Measurements from ENCODE around the gene MRPS33. TPM values are rescaled to one million over a fixed set of nuclear protein-coding genes. Genes with fewer than 3 reads are reported as not detected.
A peak's percentile ranks its signal among the peaks of the same experiment; 100 is the strongest.

Gene MRPS33
- total and polyA plus RNA-seq, 2 of the 13 experiments (the other 11 are each of a cell fraction or from before 2014, with no cell fraction given): 50.9 to 91.0 TPM

DNA sequence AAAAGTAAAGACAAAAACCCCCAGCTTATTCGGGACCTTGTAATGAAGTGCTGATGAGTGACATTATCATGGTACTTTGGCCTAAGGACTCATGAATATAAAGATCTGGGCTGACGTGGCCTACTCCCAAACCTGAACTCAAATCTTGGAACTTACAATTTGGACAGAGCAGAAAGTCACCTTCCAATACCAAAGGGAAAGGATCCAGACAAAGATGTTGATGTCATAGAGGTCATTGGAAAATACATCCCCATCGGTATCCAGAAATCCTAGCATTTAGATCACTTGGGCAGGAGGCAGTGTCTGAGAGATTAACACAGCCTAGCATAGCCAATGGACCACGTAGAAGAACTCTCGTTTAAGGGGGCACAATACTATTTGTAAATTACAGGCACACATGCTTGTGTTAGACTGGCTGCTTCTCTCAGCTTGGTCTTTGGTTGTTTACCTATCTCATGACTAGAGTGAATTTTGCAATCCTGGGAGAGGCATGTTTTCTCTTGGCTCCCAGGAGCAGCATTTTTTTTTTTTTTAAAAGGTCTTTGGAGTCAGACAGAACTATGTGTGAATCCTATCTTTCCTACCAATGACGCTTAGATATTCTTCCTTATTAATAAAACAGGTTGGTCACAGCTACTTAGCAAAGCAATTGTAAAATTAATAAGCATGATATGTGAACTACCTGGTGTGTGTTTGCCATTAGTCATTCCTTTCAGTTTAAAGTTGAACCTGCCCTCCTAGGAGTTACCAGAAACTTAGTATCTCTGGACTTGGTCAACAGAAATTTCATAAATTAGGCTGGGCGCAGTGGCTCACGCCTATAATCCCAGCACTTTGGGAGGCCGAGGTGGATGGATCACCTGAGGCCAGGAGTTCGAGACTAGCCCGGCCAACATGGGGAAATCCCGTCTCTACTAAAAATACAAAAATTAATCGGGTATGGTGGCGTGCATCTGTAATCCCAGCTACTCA lies 27.8 kb upstream of the MRPS33 start (continued):
- no peak for TF ChIP-seq ZBTB38 (CRISPR knock-in tag; IDR thresholded peaks at IDR 0.05)
- no peak for TF ChIP-seq HMGXB4 (CRISPR knock-in tag; IDR thresholded peaks at IDR 0.05; ENCODE audit: borderline replicate concordance in 1 of 2, low read depth in 1 of 2)
- TF ChIP-seq PAWR (CRISPR knock-in tag; IDR thresholded peaks at IDR 0.05; ENCODE audit: borderline replicate concordance): no peak
- peak; percentile 78; the same call in 1 of the 2 replicates for TF ChIP-seq FOXJ3 (CRISPR knock-in tag; IDR thresholded peaks at IDR 0.05; ENCODE audit: borderline replicate concordance)
- TF ChIP-seq CHD4 (IDR thresholded peaks at IDR 0.05; ENCODE audit: borderline replicate concordance, low read length): 0 out of 2 replicates have a peak, but pooled peaks have one; percentile 28
- TF ChIP-seq CCDC6 (CRISPR knock-in tag; IDR thresholded peaks at IDR 0.05): no peak
- TF ChIP-seq HNRNPK (IDR thresholded peaks at IDR 0.05; ENCODE audit: low read depth, low read length, poor library complexity, severe bottlenecking): no peak
- TF ChIP-seq PLSCR1 (CRISPR knock-in tag; IDR thresholded peaks at IDR 0.05; ENCODE audit: borderline replicate concordance): no peak

Measured in HepG2 (cell line).